HEK293 (cell line): ENCODE data around the gene HOTAIR.
A peak's percentile ranks its signal among the peaks of the same experiment; 100 is the strongest.

Source experiments
- GFI1B ChIP-seq: fragments of 450-650 bp; formaldehyde crosslinking; IDR thresholded peaks from 2 replicates; pipeline ENCODE4 v1.5.1; 2016; ENCODE audit warnings: missing biosample characterization, missing genetic modification characterization
- HOXC10 ChIP-seq: sonication (generic); formaldehyde crosslinking; IDR thresholded peaks from 2 replicates; pipeline ENCODE4 v1.8.1; 2023; ENCODE audit warnings: mild to moderate bottlenecking, missing genetic modification reagents
- KLF1 ChIP-seq: fragments of 450-650 bp; formaldehyde crosslinking; IDR thresholded peaks from 2 replicates; pipeline ENCODE4 v1.5.1; 2016; ENCODE audit warnings: missing biosample characterization, missing genetic modification characterization
- SETDB1 ChIP-seq: IDR thresholded peaks from one replicate; pipeline ENCODE4 v1.6.1; 2017; ENCODE audit warnings: mild to moderate bottlenecking, low read length, moderate library complexity, mixed read lengths; ENCODE audit not compliant: insufficient read length
- YY2 ChIP-seq: fragments of 450-650 bp; formaldehyde crosslinking; IDR thresholded peaks from 2 replicates; pipeline ENCODE4 v1.5.1; 2016; ENCODE audit warnings: missing biosample characterization, missing genetic modification characterization
- ZBTB20 ChIP-seq: fragments of 450-650 bp; formaldehyde crosslinking; IDR thresholded peaks from 2 replicates; pipeline ENCODE4 v1.5.1; 2016; ENCODE audit warnings: missing biosample characterization, missing genetic modification characterization
- ZBTB48 ChIP-seq: fragments of 450-650 bp; formaldehyde crosslinking; IDR thresholded peaks from 2 replicates; pipeline ENCODE4 v1.5.1; 2016; ENCODE audit warnings: missing biosample characterization, missing genetic modification characterization
- ZFP3 ChIP-seq: fragments of 450-650 bp; formaldehyde crosslinking; IDR thresholded peaks from 2 replicates; pipeline ENCODE4 v1.5.1; 2016; ENCODE audit warnings: low read depth, missing biosample characterization, missing genetic modification characterization
- ZNF133 ChIP-seq: fragments of 450-650 bp; formaldehyde crosslinking; IDR thresholded peaks from 2 replicates; pipeline ENCODE4 v1.5.1; 2016; ENCODE audit warnings: missing biosample characterization, missing genetic modification characterization
- ZNF140 ChIP-seq: fragments of 450-650 bp; formaldehyde crosslinking; IDR thresholded peaks from 2 replicates; pipeline ENCODE4 v1.5.1; 2016; ENCODE audit warnings: missing biosample characterization, missing genetic modification characterization
- ZNF2 ChIP-seq: fragments of 450-650 bp; formaldehyde crosslinking; IDR thresholded peaks from 2 replicates; pipeline ENCODE4 v1.5.1; 2016; ENCODE audit warnings: missing biosample characterization, missing genetic modification characterization
- ZNF202 ChIP-seq: fragments of 450-650 bp; formaldehyde crosslinking; IDR thresholded peaks from 2 replicates; pipeline ENCODE4 v1.5.1; 2016; ENCODE audit warnings: missing biosample characterization, missing genetic modification characterization, borderline replicate concordance
- ZNF221 ChIP-seq: fragments of 450-650 bp; formaldehyde crosslinking; IDR thresholded peaks from 2 replicates; pipeline ENCODE4 v1.5.1; 2017; ENCODE audit warnings: missing biosample characterization, missing genetic modification characterization, borderline replicate concordance
- ZNF311 ChIP-seq: fragments of 450-650 bp; formaldehyde crosslinking; IDR thresholded peaks from 2 replicates; pipeline ENCODE4 v1.5.1; 2017; ENCODE audit warnings: missing biosample characterization, missing genetic modification characterization, borderline replicate concordance
- ZNF423 ChIP-seq: fragments of 450-650 bp; formaldehyde crosslinking; IDR thresholded peaks from 2 replicates; pipeline ENCODE4 v1.5.1; 2016; ENCODE audit warnings: missing biosample characterization, missing genetic modification characterization
- ZNF501 ChIP-seq: fragments of 450-650 bp; formaldehyde crosslinking; IDR thresholded peaks from 2 replicates; pipeline ENCODE4 v1.5.1; 2016; ENCODE audit warnings: missing biosample characterization, missing genetic modification characterization
- ZNF530 ChIP-seq: fragments of 450-650 bp; formaldehyde crosslinking; IDR thresholded peaks from 2 replicates; pipeline ENCODE4 v1.5.1; 2016; ENCODE audit warnings: low read depth, missing biosample characterization, missing genetic modification characterization
- ZNF558 ChIP-seq: fragments of 450-650 bp; formaldehyde crosslinking; IDR thresholded peaks from 2 replicates; pipeline ENCODE4 v1.5.1; 2016; ENCODE audit warnings: missing biosample characterization, missing genetic modification characterization
- ZNF561 ChIP-seq: fragments of 450-650 bp; IDR thresholded peaks from 2 replicates; pipeline ENCODE4 v1.5.1; 2018; ENCODE audit warnings: missing biosample characterization, missing genetic modification characterization, borderline replicate concordance
- ZNF585B ChIP-seq: fragments of 450-650 bp; formaldehyde crosslinking; IDR thresholded peaks from 2 replicates; pipeline ENCODE4 v1.5.1; 2016; ENCODE audit warnings: missing biosample characterization, missing genetic modification characterization
- ZNF621 ChIP-seq: fragments of 450-650 bp; formaldehyde crosslinking; IDR thresholded peaks from 2 replicates; pipeline ENCODE4 v1.5.1; 2017; ENCODE audit warnings: missing biosample characterization, missing genetic modification characterization
- ZNF707 ChIP-seq: fragments of 450-650 bp; formaldehyde crosslinking; IDR thresholded peaks from 2 replicates; pipeline ENCODE4 v1.5.1; 2016; ENCODE audit warnings: missing biosample characterization, missing genetic modification characterization
- ZNF830 ChIP-seq: fragments of 450-650 bp; IDR thresholded peaks from 2 replicates; pipeline ENCODE4 v1.5.0; 2018; ENCODE audit warnings: missing biosample characterization, missing genetic modification characterization, low read depth, mild to moderate bottlenecking, moderate library complexity
- ZSCAN23 ChIP-seq: fragments of 450-650 bp; formaldehyde crosslinking; IDR thresholded peaks from 2 replicates; pipeline ENCODE4 v1.5.1; 2016; ENCODE audit warnings: missing biosample characterization, missing genetic modification characterization
- TF ChIP-seq, protein P1 (sequence below): fragments of 450-650 bp; formaldehyde crosslinking; IDR thresholded peaks from 2 replicates; pipeline ENCODE4 v1.5.1; 2016; ENCODE audit warnings: missing biosample characterization, missing genetic modification characterization, low read depth
- TF ChIP-seq, protein P2 (sequence below): fragments of 450-650 bp; formaldehyde crosslinking; IDR thresholded peaks from 2 replicates; pipeline ENCODE4 v1.5.1; 2016; ENCODE audit warnings: missing biosample characterization, missing genetic modification characterization
- TF ChIP-seq, protein P3 (sequence below): fragments of 450-650 bp; formaldehyde crosslinking; IDR thresholded peaks from 2 replicates; pipeline ENCODE4 v1.5.1; 2016; ENCODE audit warnings: missing biosample characterization, missing genetic modification characterization
- TF ChIP-seq, protein P4 (sequence below): fragments of 450-650 bp; formaldehyde crosslinking; IDR thresholded peaks from 2 replicates; pipeline ENCODE4 v1.5.1; 2016; ENCODE audit warnings: missing biosample characterization, missing genetic modification characterization
- TF ChIP-seq, protein P5 (sequence below): fragments of 450-650 bp; formaldehyde crosslinking; IDR thresholded peaks from 2 replicates; pipeline ENCODE4 v1.5.1; 2016; ENCODE audit warnings: missing biosample characterization, missing genetic modification characterization
- TF ChIP-seq, protein P6 (sequence below): IDR thresholded peaks from 2 replicates; pipeline ENCODE4 v1.6.1; 2011; ENCODE audit warnings: mild to moderate bottlenecking, low read depth, low read length, borderline replicate concordance
- TF ChIP-seq, protein P7 (sequence below): fragments of 450-650 bp; formaldehyde crosslinking; IDR thresholded peaks from 2 replicates; pipeline ENCODE4 v1.5.1; 2016; ENCODE audit warnings: missing biosample characterization, missing genetic modification characterization

Gene HOTAIR

DNA sequence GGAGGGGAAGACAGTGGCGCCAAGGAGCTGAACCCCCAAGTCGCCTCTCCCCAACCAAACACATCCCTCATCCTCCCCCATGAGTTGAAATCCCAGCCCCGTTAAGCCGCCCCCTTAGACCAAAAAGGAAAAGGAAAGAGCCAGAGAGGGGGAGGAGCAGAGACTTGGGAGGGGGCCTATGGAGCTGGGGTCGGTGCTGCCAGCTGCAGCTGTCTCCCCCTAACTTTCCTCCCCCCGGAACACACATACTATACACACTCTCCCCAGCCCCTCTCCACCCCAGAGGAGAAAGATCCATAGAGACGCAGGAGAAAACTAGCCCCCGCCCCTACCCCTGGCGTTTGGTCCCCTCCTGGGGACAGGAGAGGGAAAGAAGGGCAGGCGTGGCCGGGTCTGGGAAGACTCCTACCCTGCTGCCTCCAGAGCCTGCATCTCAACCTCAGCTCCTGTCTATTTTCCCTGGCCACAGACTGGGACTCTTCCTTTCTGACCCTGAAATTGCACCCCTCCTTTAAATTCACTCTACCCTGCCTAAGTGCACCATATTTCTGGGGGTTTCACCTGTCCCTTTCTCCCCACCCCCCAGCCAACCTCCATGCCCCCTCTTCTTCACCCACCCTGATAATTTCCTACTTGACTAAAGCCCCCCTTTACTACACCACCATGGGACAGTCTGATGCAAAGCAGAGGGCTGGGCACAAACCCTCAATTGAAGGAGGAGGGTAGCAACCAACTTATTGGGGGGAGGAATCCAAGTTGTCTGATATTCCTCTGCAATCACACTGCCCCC is 23.6 kb upstream of the HOTAIR start (continued):
- TF ChIP-seq ZNF202 (tag by site-specific recombination) (no peak), ZNF423 (tag by site-specific recombination) (no peak), ZNF707 (tag by site-specific recombination) (no peak), ZSCAN23 (tag by site-specific recombination) (no peak), ZNF561 (tag by site-specific recombination) (no peak), ZBTB48 (tag by site-specific recombination) (peak; percentile 45; the same call in 1 of the 2 replicates), GFI1B (no peak), ZNF133 (tag by site-specific recombination) (no peak), ZNF140 (no peak), ZFP3 (tag by site-specific recombination) (peak; percentile 77), ZNF221 (tag by site-specific recombination) (no peak), YY2 (tag by site-specific recombination) (no peak), KLF1 (tag by site-specific recombination) (no peak), ZNF311 (tag by site-specific recombination) (no peak), ZBTB20 (tag by site-specific recombination) (no peak), ZNF501 (tag by site-specific recombination) (no peak), HOXC10 (CRISPR knock-in tag) (no peak), ZNF621 (tag by site-specific recombination) (no peak), ZNF2 (tag by site-specific recombination) (no peak), ZNF530 (no peak), ZNF830 (no peak), ZNF585B (tag by site-specific recombination) (no peak), SETDB1 (no peak), ZNF558 (tag by site-specific recombination) (no peak)
- TF ChIP-seq, protein P1, sequence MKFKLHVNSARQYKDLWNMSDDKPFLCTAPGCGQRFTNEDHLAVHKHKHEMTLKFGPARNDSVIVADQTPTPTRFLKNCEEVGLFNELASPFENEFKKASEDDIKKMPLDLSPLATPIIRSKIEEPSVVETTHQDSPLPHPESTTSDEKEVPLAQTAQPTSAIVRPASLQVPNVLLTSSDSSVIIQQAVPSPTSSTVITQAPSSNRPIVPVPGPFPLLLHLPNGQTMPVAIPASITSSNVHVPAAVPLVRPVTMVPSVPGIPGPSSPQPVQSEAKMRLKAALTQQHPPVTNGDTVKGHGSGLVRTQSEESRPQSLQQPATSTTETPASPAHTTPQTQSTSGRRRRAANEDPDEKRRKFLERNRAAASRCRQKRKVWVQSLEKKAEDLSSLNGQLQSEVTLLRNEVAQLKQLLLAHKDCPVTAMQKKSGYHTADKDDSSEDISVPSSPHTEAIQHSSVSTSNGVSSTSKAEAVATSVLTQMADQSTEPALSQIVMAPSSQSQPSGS (tag by site-specific recombination): no peak
- TF ChIP-seq, protein P2, sequence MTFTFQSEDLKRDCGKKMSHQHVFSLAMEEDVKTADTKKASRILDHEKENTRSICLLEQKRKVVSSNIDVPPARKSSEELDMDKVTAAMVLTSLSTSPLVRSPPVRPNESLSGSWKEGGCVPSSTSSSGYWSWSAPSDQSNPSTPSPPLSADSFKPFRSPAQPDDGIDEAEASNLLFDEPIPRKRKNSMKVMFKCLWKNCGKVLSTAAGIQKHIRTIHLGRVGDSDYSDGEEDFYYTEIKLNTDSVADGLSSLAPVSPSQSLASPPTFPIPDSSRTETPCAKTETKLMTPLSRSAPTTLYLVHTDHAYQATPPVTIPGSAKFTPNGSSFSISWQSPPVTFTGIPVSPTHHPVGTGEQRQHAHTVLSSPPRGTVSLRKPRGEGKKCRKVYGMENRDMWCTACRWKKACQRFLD (tag by site-specific recombination): no peak
- TF ChIP-seq, protein P3, sequence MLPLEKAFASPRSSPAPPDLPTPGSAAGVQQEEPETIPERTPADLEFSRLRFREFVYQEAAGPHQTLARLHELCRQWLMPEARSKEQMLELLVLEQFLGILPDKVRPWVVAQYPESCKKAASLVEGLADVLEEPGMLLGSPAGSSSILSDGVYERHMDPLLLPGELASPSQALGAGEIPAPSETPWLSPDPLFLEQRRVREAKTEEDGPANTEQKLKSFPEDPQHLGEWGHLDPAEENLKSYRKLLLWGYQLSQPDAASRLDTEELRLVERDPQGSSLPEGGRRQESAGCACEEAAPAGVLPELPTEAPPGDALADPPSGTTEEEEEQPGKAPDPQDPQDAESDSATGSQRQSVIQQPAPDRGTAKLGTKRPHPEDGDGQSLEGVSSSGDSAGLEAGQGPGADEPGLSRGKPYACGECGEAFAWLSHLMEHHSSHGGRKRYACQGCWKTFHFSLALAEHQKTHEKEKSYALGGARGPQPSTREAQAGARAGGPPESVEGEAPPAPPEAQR: no peak
- TF ChIP-seq, protein P4, sequence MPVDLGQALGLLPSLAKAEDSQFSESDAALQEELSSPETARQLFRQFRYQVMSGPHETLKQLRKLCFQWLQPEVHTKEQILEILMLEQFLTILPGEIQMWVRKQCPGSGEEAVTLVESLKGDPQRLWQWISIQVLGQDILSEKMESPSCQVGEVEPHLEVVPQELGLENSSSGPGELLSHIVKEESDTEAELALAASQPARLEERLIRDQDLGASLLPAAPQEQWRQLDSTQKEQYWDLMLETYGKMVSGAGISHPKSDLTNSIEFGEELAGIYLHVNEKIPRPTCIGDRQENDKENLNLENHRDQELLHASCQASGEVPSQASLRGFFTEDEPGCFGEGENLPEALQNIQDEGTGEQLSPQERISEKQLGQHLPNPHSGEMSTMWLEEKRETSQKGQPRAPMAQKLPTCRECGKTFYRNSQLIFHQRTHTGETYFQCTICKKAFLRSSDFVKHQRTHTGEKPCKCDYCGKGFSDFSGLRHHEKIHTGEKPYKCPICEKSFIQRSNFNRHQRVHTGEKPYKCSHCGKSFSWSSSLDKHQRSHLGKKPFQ (tag by site-specific recombination): no peak
- TF ChIP-seq, protein P5, sequence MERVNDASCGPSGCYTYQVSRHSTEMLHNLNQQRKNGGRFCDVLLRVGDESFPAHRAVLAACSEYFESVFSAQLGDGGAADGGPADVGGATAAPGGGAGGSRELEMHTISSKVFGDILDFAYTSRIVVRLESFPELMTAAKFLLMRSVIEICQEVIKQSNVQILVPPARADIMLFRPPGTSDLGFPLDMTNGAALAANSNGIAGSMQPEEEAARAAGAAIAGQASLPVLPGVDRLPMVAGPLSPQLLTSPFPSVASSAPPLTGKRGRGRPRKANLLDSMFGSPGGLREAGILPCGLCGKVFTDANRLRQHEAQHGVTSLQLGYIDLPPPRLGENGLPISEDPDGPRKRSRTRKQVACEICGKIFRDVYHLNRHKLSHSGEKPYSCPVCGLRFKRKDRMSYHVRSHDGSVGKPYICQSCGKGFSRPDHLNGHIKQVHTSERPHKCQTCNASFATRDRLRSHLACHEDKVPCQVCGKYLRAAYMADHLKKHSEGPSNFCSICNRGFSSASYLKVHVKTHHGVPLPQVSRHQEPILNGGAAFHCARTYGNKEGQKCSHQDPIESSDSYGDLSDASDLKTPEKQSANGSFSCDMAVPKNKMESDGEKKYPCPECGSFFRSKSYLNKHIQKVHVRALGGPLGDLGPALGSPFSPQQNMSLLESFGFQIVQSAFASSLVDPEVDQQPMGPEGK: peak; percentile 95
- TF ChIP-seq, protein P6, sequence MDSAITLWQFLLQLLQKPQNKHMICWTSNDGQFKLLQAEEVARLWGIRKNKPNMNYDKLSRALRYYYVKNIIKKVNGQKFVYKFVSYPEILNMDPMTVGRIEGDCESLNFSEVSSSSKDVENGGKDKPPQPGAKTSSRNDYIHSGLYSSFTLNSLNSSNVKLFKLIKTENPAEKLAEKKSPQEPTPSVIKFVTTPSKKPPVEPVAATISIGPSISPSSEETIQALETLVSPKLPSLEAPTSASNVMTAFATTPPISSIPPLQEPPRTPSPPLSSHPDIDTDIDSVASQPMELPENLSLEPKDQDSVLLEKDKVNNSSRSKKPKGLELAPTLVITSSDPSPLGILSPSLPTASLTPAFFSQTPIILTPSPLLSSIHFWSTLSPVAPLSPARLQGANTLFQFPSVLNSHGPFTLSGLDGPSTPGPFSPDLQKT: no peak
- TF ChIP-seq, protein P7, sequence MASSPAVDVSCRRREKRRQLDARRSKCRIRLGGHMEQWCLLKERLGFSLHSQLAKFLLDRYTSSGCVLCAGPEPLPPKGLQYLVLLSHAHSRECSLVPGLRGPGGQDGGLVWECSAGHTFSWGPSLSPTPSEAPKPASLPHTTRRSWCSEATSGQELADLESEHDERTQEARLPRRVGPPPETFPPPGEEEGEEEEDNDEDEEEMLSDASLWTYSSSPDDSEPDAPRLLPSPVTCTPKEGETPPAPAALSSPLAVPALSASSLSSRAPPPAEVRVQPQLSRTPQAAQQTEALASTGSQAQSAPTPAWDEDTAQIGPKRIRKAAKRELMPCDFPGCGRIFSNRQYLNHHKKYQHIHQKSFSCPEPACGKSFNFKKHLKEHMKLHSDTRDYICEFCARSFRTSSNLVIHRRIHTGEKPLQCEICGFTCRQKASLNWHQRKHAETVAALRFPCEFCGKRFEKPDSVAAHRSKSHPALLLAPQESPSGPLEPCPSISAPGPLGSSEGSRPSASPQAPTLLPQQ (tag by site-specific recombination): no peak
